ENCODE results near the gene MAP1LC3C.
"Not testable (repeated sequence)": the region's sequence is repeated elsewhere in the genome, so short reads cannot be mapped to it uniquely, and the experiment has no call there.

Gene MAP1LC3C

DNA sequence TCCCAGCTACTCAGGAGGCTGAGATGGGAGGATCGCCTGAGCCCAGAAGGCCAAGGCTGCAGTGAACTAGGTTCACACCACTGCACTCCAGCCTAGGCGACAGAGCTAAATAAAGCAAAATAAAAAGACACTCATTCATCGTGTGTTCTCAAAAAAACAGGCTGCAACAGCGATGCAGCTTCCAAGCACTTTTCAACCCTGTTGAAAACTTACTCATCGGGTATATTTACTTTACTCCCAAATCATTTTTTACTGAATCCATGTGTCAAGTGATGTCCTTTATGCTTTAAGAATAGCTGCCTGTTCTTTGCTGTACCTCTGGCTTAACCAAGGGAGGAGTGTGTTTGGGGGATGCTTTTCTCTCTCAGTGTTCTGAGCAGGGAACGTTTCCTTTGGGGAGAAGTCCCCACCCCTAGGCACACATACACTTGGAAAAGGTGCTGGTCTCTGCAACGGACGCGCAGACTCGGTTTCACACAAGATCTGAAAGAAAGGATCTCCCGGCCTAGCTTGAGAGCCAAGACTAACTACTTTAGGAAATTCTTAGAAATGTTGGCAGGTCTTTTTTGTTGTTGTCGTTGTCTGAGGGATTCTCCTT lies 1.4 kb downstream of the MAP1LC3C start:
- ATAC-seq (ENCODE audit: low read depth) = no peak
- H3K27me3 ChIP-seq (ENCODE audit: insufficient read depth, poor library complexity, severe bottlenecking) = no peaks in the 10 kb centered on the region
- H3K4me3 ChIP-seq (ENCODE audit: severe bottlenecking) = no peak overlapping the region
- no peaks in the 10 kb centered on the region for H3K36me3 ChIP-seq (ENCODE audit: low read depth)
- no peak for DNase-seq (ENCODE audit: low spot score)
- no peak overlapping the region for H3K27ac ChIP-seq (ENCODE audit: poor library complexity, severe bottlenecking)
- TF ChIP-seq, protein P1, sequence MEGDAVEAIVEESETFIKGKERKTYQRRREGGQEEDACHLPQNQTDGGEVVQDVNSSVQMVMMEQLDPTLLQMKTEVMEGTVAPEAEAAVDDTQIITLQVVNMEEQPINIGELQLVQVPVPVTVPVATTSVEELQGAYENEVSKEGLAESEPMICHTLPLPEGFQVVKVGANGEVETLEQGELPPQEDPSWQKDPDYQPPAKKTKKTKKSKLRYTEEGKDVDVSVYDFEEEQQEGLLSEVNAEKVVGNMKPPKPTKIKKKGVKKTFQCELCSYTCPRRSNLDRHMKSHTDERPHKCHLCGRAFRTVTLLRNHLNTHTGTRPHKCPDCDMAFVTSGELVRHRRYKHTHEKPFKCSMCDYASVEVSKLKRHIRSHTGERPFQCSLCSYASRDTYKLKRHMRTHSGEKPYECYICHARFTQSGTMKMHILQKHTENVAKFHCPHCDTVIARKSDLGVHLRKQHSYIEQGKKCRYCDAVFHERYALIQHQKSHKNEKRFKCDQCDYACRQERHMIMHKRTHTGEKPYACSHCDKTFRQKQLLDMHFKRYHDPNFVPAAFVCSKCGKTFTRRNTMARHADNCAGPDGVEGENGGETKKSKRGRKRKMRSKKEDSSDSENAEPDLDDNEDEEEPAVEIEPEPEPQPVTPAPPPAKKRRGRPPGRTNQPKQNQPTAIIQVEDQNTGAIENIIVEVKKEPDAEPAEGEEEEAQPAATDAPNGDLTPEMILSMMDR (IDR thresholded peaks at IDR 0.05; ENCODE audit: poor library complexity, severe bottlenecking) = no peak
- no peaks in the 10 kb centered on the region for H3K4me1 ChIP-seq (ENCODE audit: insufficient read depth, poor library complexity, severe bottlenecking)
- H3K9me3 ChIP-seq (ENCODE audit: severe bottlenecking) = no peaks in the 10 kb centered on the region

- Histone ChIP-seq H3K4me1 (ENCODE audit: insufficient read depth, poor library complexity, severe bottlenecking) (peaks cover 6% of the 10 kb centered on the region), H3K27me3 (ENCODE audit: insufficient read depth, poor library complexity, severe bottlenecking) (no peaks in the 10 kb centered on the region), H3K9me3 (ENCODE audit: severe bottlenecking) (no peaks in the 10 kb centered on the region), H3K4me3 (ENCODE audit: severe bottlenecking) (no peak overlapping the region), H3K27ac (ENCODE audit: poor library complexity, severe bottlenecking) (no peak overlapping the region), H3K36me3 (ENCODE audit: low read depth) (no peaks in the 10 kb centered on the region)
- ATAC-seq (ENCODE audit: low read depth) (no peak), DNase-seq (ENCODE audit: low spot score) (no peak)
- TF ChIP-seq, protein P1 (IDR thresholded peaks at IDR 0.05; ENCODE audit: poor library complexity, severe bottlenecking) = no peak
These were observed 4.7 kb downstream of the MAP1LC3C start for GRCh38 chr1:241994171-241994570.

- H3K4me3 ChIP-seq (ENCODE audit: severe bottlenecking) = no peak overlapping the region
- H3K4me1 ChIP-seq (ENCODE audit: insufficient read depth, poor library complexity, severe bottlenecking) = peaks cover 11% of the 10 kb centered on the region
- no peak overlapping the region for H3K27ac ChIP-seq (ENCODE audit: poor library complexity, severe bottlenecking)
- H3K9me3 ChIP-seq (ENCODE audit: severe bottlenecking) = no peaks in the 10 kb centered on the region
- TF ChIP-seq, protein P1 (IDR thresholded peaks at IDR 0.05; ENCODE audit: poor library complexity, severe bottlenecking) = no peak
- ATAC-seq (ENCODE audit: low read depth) (no peak), DNase-seq (ENCODE audit: low spot score) (no peak)
- no peaks in the 10 kb centered on the region for H3K27me3 ChIP-seq (ENCODE audit: insufficient read depth, poor library complexity, severe bottlenecking)
- no peaks in the 10 kb centered on the region for H3K36me3 ChIP-seq (ENCODE audit: low read depth)
These were observed 6.2 kb downstream of the MAP1LC3C start for GRCh38 chr1:241992734-241993133.

DNA sequence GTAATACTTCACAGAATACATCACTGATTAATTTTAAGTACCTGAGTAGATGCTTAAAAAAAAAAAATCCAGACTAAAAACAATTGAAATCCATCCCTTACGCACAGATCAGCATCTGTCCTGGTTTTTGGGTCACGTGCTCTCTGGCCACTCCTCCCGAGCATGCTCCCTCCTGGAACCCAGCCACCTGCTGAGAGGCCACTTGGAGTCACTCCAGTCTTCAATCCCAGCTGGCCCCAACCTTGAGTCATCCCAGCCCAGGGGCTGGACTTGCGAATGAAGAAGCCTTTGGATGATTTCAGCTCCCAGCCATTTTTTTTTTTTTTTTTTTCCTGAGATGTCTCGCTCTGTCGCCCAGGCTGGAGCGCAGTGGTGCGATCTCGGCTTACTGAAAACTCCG lies 8.9 kb downstream of the MAP1LC3C start:
- TF ChIP-seq, protein P1 (IDR thresholded peaks at IDR 0.05; ENCODE audit: poor library complexity, severe bottlenecking) = no peak
- peaks cover 11% of the 10 kb centered on the region for H3K4me1 ChIP-seq (ENCODE audit: insufficient read depth, poor library complexity, severe bottlenecking)
- H3K9me3 ChIP-seq (ENCODE audit: severe bottlenecking) = no peaks in the 10 kb centered on the region
- no peaks in the 10 kb centered on the region for H3K36me3 ChIP-seq (ENCODE audit: low read depth)
- no peaks in the 10 kb centered on the region for H3K27me3 ChIP-seq (ENCODE audit: insufficient read depth, poor library complexity, severe bottlenecking)
- peak; percentile 81 for DNase-seq (ENCODE audit: low spot score)
- no peak overlapping the region for H3K4me3 ChIP-seq (ENCODE audit: severe bottlenecking)
- peak; percentile 77 for ATAC-seq (ENCODE audit: low read depth)
- H3K27ac ChIP-seq (ENCODE audit: poor library complexity, severe bottlenecking) = no peak overlapping the region

GRCh38 chr1:241988389-241988930 lies 10.4 kb downstream of the MAP1LC3C start:
- H3K36me3 ChIP-seq (ENCODE audit: low read depth); H3K27me3 ChIP-seq (ENCODE audit: insufficient read depth, poor library complexity, severe bottlenecking): not testable (repeated sequence)
- H3K4me1 ChIP-seq (ENCODE audit: insufficient read depth, poor library complexity, severe bottlenecking) = peaks cover 11% of the 10 kb centered on the region

More at GRCh38 chr1:241988389-241988930, 10.4 kb downstream of the MAP1LC3C start:
- ATAC-seq (ENCODE audit: low read depth); H3K27ac ChIP-seq (ENCODE audit: poor library complexity, severe bottlenecking); DNase-seq (ENCODE audit: low spot score); H3K4me3 ChIP-seq (ENCODE audit: severe bottlenecking); H3K9me3 ChIP-seq (ENCODE audit: severe bottlenecking): not testable (repeated sequence)
